Prostate gland (tissue), 2 donors: Measurements from ENCODE around the gene LFNG.

Experiments used
- CTCF ChIP-seq, 4 experiments: fragments of 200-600 bp in 2 of 4; fragments of 450-650 bp in 2 of 4; sonication (generic) in 2 of 4; IDR thresholded peaks; 1 replicate in 3 of 4; 2 replicates in 1 of 4; pipeline ENCODE4 v1.5.1; 2016 to 2019; ENCODE audit warnings: antibody characterized with exemption in 4 of 4, mild to moderate bottlenecking in 2 of 4, moderate library complexity in 2 of 4
- POLR2A ChIP-seq: fragments of 450-650 bp; IDR thresholded peaks from one replicate; pipeline ENCODE4 v1.6.1; 2016; ENCODE audit warnings: antibody characterized with exemption, mild to moderate bottlenecking
- POLR2AphosphoS5 ChIP-seq: sonication (generic); formaldehyde crosslinking; IDR thresholded peaks from one replicate; pipeline ENCODE4 v1.6.1; 2017; ENCODE audit warnings: antibody characterized with exemption

- TF ChIP-seq CTCF (IDR thresholded peaks at IDR 0.05), result no peak
- TF ChIP-seq POLR2A, result no peak
- no peak for TF ChIP-seq POLR2AphosphoS5
Observed at GRCh38 chr7:2526659-2527504, 7.3 kb downstream of the LFNG start.
